Spinal cord (tissue), 10 donors: Measurements from ENCODE around the gene KLHL29. TPM values are rescaled to one million over a fixed set of nuclear protein-coding genes. Genes with fewer than 3 reads are reported as not detected.

Experiments used
- DNase-seq, 6 donors: peaks; one replicate each; pipeline versions ENCODE4 v3.0.0 to v3.0.0-alpha.2; 2013 to 2015; ENCODE audit warnings: low spot score in 6 of 6, low read depth in 4 of 6
- H3K27ac ChIP-seq: one replicate; pipeline ENCODE4 v1.5.1; 2013; ENCODE audit warnings: low read depth, low read length, control low read depth
- H3K27me3 ChIP-seq: one replicate; pipeline ENCODE4 v1.6.1; 2013; ENCODE audit warnings: low read length; ENCODE audit not compliant: control insufficient read depth, insufficient read depth
- H3K36me3 ChIP-seq: one replicate; pipeline ENCODE4 v1.6.1; 2013; ENCODE audit warnings: low read length; ENCODE audit not compliant: control insufficient read depth, insufficient read depth
- H3K4me1 ChIP-seq: one replicate; pipeline ENCODE4 v1.6.1; 2013; ENCODE audit warnings: low read length; ENCODE audit not compliant: control insufficient read depth, insufficient read depth
- H3K4me3 ChIP-seq: one replicate; pipeline ENCODE4 v1.5.1; 2013; ENCODE audit warnings: low read depth, low read length, control low read depth
- H3K9me3 ChIP-seq: one replicate; pipeline ENCODE4 v1.6.1; 2013; ENCODE audit warnings: low read length; ENCODE audit not compliant: control insufficient read depth, insufficient read depth
- WGBS: methylation state at CpG from one replicate; pipeline ENCODE4 v1.1.5; 2013; ENCODE audit warnings: missing lambda C conversion rate; ENCODE audit not compliant: insufficient coverage; 5-methylcytosine and 5-hydroxymethylcytosine counted together
- polyA plus RNA-seq, 2 donors: library from polyadenylated mRNA; unstranded; fragments of 120-200 nt; gene quantifications; one replicate each; pipeline ENCODE4 v1.2.1, GENCODE V29; 2013; ENCODE audit not compliant: insufficient read length in 2 of 2
- total RNA-seq, 2 donors: library from RNA; depleted of rRNA in 1 of 2; stranded (reverse); fragments of 120-200 nt in 1 of 2; fragments of >200 nt in 1 of 2; gene quantifications; one replicate each; pipeline versions ENCODE4 v1.2.3 to v1.2.4, GENCODE V29; 2013 to 2014
- donor health status: healthy.

Gene KLHL29
- total and polyA plus RNA-seq, 4 donors = 8.7 to 19.4 (median 14.0) TPM

GRCh38 chr2:23557455-23557854 is 172.5 kb downstream of the KLHL29 start:
- Histone ChIP-seq H3K27ac (no peak overlapping the region), H3K4me3 (no peak overlapping the region), H3K36me3 (peaks cover 13% of the 10 kb centered on the region), H3K9me3 (no peaks in the 10 kb centered on the region), H3K4me1 (peaks cover 55% of the 10 kb centered on the region), H3K27me3 (no peaks in the 10 kb centered on the region)
- 68% methylated on average over 5 of the region's 9 CpGs for WGBS
- no peak for DNase-seq

DNA sequence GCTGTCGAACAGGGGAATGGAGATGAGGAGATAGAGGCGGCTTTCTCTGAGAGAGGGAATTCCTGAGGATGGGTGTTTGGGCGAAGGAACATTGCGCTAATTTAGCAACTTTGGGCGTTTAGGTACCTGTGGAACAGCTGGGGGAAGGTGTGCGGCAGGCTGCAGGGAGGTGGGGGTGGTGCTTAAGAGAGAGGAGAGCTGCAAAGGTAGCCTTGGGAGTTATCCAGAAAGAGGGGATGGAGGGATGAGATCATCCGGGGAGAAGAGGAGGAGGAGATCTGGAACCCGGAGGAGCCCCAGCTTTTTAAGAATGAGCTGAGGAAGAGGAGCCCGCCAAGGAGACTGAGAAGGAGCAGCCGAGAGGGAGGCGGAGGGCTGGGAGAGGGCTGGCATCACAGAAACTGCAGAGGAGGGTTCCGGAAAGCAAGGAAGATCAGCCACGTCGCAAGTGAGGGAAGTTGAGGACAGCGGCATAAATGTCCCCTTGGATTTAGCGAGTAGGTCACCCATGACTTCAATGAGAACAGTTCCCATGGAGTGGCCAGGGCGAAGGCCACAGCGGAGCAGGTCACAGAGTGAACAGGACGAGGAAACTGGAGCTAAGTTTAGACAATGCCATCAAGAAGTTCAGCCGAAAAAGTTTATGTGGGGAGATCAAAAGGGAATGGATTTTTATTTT is 174.7 kb downstream of the KLHL29 start:
- peaks cover 59% of the 10 kb centered on the region for H3K4me1 ChIP-seq
- H3K27me3 ChIP-seq = no peaks in the 10 kb centered on the region
- H3K36me3 ChIP-seq = peaks cover 28% of the 10 kb centered on the region
- 92% methylated on average over 19 of the region's 20 CpGs for WGBS
- no peak overlapping the region for H3K27ac ChIP-seq
- no peaks in the 10 kb centered on the region for H3K9me3 ChIP-seq
- DNase-seq = no peak
- no peak overlapping the region for H3K4me3 ChIP-seq

DNA sequence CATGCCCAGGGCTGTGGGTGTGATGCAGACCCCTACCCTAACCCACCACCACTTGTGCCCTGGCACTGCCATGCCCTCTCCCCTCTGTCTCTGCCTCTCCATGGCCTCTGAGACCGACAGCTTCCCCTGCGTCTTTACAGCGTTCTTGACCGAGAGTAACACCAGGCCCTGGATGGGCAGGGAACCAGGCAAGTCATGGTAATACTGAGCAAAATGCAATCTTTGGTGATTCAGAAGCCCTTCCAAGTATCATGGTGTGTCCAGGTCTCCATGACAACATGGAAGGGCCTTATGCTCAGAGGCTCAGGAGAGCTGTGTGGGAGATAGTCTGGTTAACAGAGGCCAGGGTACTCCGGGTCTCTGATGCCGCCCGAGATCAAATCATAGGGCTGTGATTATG is 176.1 kb downstream of the KLHL29 start:
- Histone ChIP-seq H3K4me1 (peaks cover 54% of the 10 kb centered on the region), H3K27me3 (no peaks in the 10 kb centered on the region), H3K27ac (no peak overlapping the region), H3K36me3 (peaks cover 23% of the 10 kb centered on the region), H3K4me3 (no peak overlapping the region), H3K9me3 (no peaks in the 10 kb centered on the region)
- 92% methylated on average over 6 of the region's 7 CpGs for WGBS
- peak in 1 of 6 donors; percentile 9 for DNase-seq

DNA sequence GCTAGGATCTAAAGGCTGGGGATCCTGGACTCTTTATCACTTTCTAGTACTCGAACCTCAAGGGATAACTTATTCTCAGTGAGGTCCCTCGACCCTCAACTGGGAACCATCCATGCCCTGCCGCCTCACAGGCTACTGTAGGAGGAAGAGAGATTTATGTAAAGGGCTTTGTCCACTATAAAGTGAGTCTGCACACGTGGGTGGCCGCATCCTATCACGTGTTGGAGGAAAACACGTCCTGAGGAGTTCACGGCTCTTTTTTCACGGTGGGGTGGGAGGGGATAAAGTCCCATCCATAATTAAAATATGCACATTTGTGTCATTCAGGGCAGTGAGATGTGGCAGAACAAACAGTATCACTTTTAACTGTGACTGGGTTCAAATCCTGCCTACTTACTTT is 176.6 kb downstream of the KLHL29 start:
- H3K27ac ChIP-seq = no peak overlapping the region
- peaks cover 23% of the 10 kb centered on the region for H3K36me3 ChIP-seq
- no peaks in the 10 kb centered on the region for H3K9me3 ChIP-seq
- WGBS = no CpG with 5 or more reads among the region's 9 CpGs
- no peaks in the 10 kb centered on the region for H3K27me3 ChIP-seq
- H3K4me1 ChIP-seq = peaks cover 52% of the 10 kb centered on the region
- DNase-seq = no peak
- H3K4me3 ChIP-seq = no peak overlapping the region

DNA sequence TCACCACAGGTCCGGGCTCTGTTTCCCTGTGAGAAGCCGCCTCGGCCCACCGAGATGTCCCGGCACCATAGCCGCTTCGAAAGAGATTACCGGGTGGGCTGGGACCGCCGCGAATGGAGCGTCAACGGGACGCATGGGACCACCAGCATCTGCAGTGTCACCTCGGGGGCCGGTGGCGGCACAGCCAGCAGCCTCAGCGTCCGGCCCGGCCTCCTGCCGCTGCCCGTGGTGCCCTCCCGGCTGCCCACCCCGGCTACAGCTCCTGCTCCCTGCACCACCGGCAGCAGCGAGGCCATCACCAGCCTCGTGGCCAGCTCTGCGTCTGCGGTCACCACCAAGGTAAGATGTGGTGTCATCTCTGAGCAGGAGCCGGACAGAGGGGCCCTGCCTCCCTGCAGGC is 177.2 kb downstream of the KLHL29 start:
- no peaks in the 10 kb centered on the region for H3K9me3 ChIP-seq
- no peak overlapping the region for H3K27ac ChIP-seq
- peaks cover 52% of the 10 kb centered on the region for H3K4me1 ChIP-seq
- no peak overlapping the region for H3K4me3 ChIP-seq
- DNase-seq = no peak
- H3K27me3 ChIP-seq = no peaks in the 10 kb centered on the region
- peaks cover 23% of the 10 kb centered on the region for H3K36me3 ChIP-seq
- 94% methylated on average over 30 of the region's 30 CpGs for WGBS

DNA sequence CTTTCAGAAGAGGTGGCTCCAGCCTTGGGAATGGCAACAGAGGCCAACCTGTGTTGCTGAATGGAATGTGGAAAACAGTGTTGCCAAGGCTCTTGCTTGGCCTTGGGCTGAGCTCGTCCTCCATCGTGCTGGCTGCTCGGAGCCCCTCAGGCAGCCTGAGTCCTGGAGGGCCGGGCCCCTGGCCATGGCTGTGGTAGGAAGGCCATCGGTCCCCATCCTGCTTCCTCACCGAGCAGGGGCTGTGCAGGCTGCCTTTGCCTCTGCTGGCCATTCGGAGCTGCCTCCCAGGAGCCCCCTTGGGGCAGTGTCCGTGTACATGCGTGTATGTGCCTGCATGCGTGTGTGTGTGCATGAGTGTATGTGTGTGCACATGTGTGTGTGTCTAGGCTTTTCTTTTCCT is 178.2 kb downstream of the KLHL29 start:
- H3K27me3 ChIP-seq = no peaks in the 10 kb centered on the region
- WGBS = 69% methylated on average over 10 of the region's 10 CpGs
- H3K4me1 ChIP-seq = peaks cover 50% of the 10 kb centered on the region
- H3K27ac ChIP-seq = peak overlapping the region; percentile 65
- H3K9me3 ChIP-seq = no peaks in the 10 kb centered on the region
- no peak overlapping the region for H3K4me3 ChIP-seq
- peaks cover 21% of the 10 kb centered on the region for H3K36me3 ChIP-seq
- DNase-seq = no peak

GRCh38 chr2:23563673-23564614 is 179.0 kb downstream of the KLHL29 start:
- H3K36me3 ChIP-seq = peaks cover 21% of the 10 kb centered on the region
- peak in 1 of 6 donors; percentile 61 for DNase-seq
- peaks cover 50% of the 10 kb centered on the region for H3K4me1 ChIP-seq
- H3K27me3 ChIP-seq = no peaks in the 10 kb centered on the region
- peak overlapping the region; percentile 65 for H3K27ac ChIP-seq
- no peaks in the 10 kb centered on the region for H3K9me3 ChIP-seq
- no peak overlapping the region for H3K4me3 ChIP-seq
- WGBS = 71% methylated on average over 14 of the region's 22 CpGs

DNA sequence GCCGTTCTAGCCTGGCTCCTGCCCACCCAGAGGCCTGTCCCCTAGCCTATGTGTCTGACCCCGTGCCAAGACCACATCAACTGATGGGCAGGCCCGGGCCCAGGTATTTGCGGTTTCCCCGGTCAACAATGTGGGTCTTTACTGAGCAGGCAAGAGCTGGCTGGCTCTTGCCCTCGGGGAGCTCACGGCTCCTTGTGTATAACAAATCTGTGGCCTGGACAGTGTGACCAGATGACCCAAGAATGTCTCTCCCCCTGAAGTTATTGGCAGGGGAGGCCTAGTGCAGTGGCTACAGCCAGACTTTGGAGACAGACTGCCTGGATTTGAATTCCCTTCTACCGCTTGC is 179.6 kb downstream of the KLHL29 start:
- H3K36me3 ChIP-seq = peaks cover 21% of the 10 kb centered on the region
- H3K27me3 ChIP-seq = no peaks in the 10 kb centered on the region
- no peak for DNase-seq
- peak overlapping the region; percentile 65 for H3K27ac ChIP-seq
- no peak overlapping the region for H3K4me3 ChIP-seq
- no peaks in the 10 kb centered on the region for H3K9me3 ChIP-seq
- peaks cover 50% of the 10 kb centered on the region for H3K4me1 ChIP-seq
- WGBS = 63% methylated on average over 8 of the region's 8 CpGs

GRCh38 chr2:23565374-23565773 is 180.4 kb downstream of the KLHL29 start:
- Histone ChIP-seq H3K4me1 (peaks cover 58% of the 10 kb centered on the region), H3K4me3 (no peak overlapping the region), H3K27ac (no peak overlapping the region), H3K9me3 (no peaks in the 10 kb centered on the region), H3K27me3 (no peaks in the 10 kb centered on the region), H3K36me3 (peaks cover 21% of the 10 kb centered on the region)
- no peak for DNase-seq
- 90% methylated on average over 9 of the region's 9 CpGs for WGBS
